Erythroblast (primary cell): ENCODE results near the gene HPDL.

Experiments used
- GATA1 ChIP-seq: IDR thresholded peaks from 2 replicates; pipeline ENCODE4 v1.6.1; 2011; ENCODE audit warnings: low read depth, mild to moderate bottlenecking, control low read depth, low read length, moderate library complexity
- POLR2A ChIP-seq: IDR thresholded peaks from 2 replicates; pipeline ENCODE4 v1.6.1; 2011; ENCODE audit warnings: mild to moderate bottlenecking, low read length

DNA sequence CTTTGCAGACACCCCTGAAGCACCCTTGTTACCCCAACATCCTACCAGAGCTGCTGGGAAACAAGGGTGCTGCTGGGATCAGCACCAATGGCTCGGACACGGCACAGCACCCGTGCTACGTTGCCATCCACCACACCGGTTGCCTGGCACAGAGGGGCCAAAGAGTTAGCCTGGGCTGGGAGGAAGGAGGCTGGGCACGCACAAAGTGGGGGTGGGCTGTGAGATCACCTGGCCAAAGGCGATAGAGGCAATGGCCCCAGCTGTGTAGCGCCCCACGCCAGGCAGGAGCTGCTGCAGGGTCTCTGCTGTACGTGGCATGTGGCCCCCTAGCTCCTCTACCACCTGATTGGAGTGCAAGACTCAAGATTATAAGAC lies 5.6 kb downstream of the HPDL start:
- TF ChIP-seq POLR2A, result no peak
- no peak for TF ChIP-seq GATA1
